MM.1S (cell line): ENCODE data around the gene DTX3.

Experiments used
- DNase-seq: peaks from one replicate; pipeline ENCODE4 v3.0.0-alpha.2; 2015
- H2AFZ ChIP-seq: fragments of 300-600 bp; sonication (generic); 2 replicates; pipeline ENCODE4 v1.6.0; 2016; ENCODE audit warnings: antibody characterized with exemption, low read length
- H3F3A ChIP-seq: fragments of 300-600 bp; sonication (generic); 2 replicates; pipeline ENCODE4 v1.6.1; 2016; ENCODE audit warnings: mild to moderate bottlenecking, antibody characterized with exemption, low read length, moderate library complexity, mixed read lengths; ENCODE audit not compliant: insufficient read depth
- H3K27ac ChIP-seq: fragments of 300-600 bp; sonication (generic); 2 replicates; pipeline ENCODE4 v1.5.1; 2016; ENCODE audit warnings: mild to moderate bottlenecking, low read length
- H3K27me3 ChIP-seq: fragments of 300-600 bp; sonication (generic); replicated peaks from 2 replicates; pipeline ENCODE4 v1.6.0; 2016; ENCODE audit warnings: low read length; ENCODE audit not compliant: insufficient read depth
- H3K36me3 ChIP-seq: fragments of 300-600 bp; sonication (generic); replicated peaks from 2 replicates; pipeline ENCODE4 v1.6.1; 2016; ENCODE audit warnings: mild to moderate bottlenecking, low read length, mixed read lengths; ENCODE audit not compliant: insufficient read depth
- H3K4me1 ChIP-seq: fragments of 300-600 bp; sonication (generic); 2 replicates; pipeline ENCODE4 v1.6.1; 2016; ENCODE audit warnings: low read length, mixed read lengths
- H3K4me2 ChIP-seq: fragments of 300-600 bp; sonication (generic); 2 replicates; pipeline ENCODE4 v1.6.0; 2016; ENCODE audit warnings: low read depth, low read length
- H3K4me3 ChIP-seq: fragments of 300-600 bp; sonication (generic); 2 replicates; pipeline ENCODE4 v1.5.1; 2016; ENCODE audit warnings: low read length, mixed read lengths
- H3K79me2 ChIP-seq: fragments of 300-600 bp; sonication (generic); 2 replicates; pipeline ENCODE4 v1.6.1; 2016; ENCODE audit warnings: mixed run types, low read length, mixed read lengths
- H3K9ac ChIP-seq: fragments of 300-600 bp; sonication (generic); 2 replicates; pipeline ENCODE4 v1.6.1; 2016; ENCODE audit warnings: low read length, mixed read lengths
- H3K9me2 ChIP-seq: fragments of 300-600 bp; sonication (generic); replicated peaks from 2 replicates; pipeline ENCODE4 v1.6.1; 2016; ENCODE audit warnings: mild to moderate bottlenecking, low read length, mixed read lengths; ENCODE audit not compliant: insufficient read depth
- H3K9me3 ChIP-seq: fragments of 300-600 bp; sonication (generic); replicated peaks from 2 replicates; pipeline ENCODE4 v1.6.1; 2016; ENCODE audit warnings: mild to moderate bottlenecking, low read length, mixed read lengths; ENCODE audit not compliant: insufficient read depth
- H4K20me1 ChIP-seq: fragments of 300-600 bp; sonication (generic); 2 replicates; pipeline ENCODE4 v1.6.1; 2016; ENCODE audit warnings: mild to moderate bottlenecking, low read length, moderate library complexity, mixed read lengths; ENCODE audit not compliant: insufficient read depth
- CTCF ChIP-seq: fragments of 300-600 bp; sonication (generic); IDR thresholded peaks from 2 replicates; pipeline ENCODE4 v1.5.1; 2016; ENCODE audit warnings: antibody characterized with exemption, low read length, mixed read lengths
- EZH2 ChIP-seq: fragments of 300-600 bp; sonication (generic); optimal IDR thresholded peaks from 2 replicates; pipeline ENCODE3; 2017; ENCODE audit warnings: low read depth, mild to moderate bottlenecking, antibody characterized with exemption, low read length, mixed read lengths
- EZH2phosphoT487 ChIP-seq: fragments of 300-600 bp; sonication (generic); IDR thresholded peaks from 2 replicates; pipeline ENCODE4 v1.6.1; 2018; ENCODE audit warnings: antibody characterized with exemption, low read length

Gene DTX3

GRCh38 chr12:57576613-57577160 lies 27.9 kb upstream of the DTX3 start:
- Histone ChIP-seq H3K27ac (no peak overlapping the region), H3K9me3 (no peaks in the 10 kb centered on the region), H3K9ac (no peak overlapping the region), H3K36me3 (no peaks in the 10 kb centered on the region), H3K9me2 (no peaks in the 10 kb centered on the region), H3K4me2 (no peak overlapping the region), H3K4me3 (no peak overlapping the region), H4K20me1 (no peaks in the 10 kb centered on the region), H3F3A (no peaks in the 10 kb centered on the region), H3K4me1 (no peaks in the 10 kb centered on the region), H2AFZ (0 out of 2 replicates have a peak overlapping the region, but pooled peaks have one; percentile 19), H3K27me3 (0 out of 2 replicates have a peak, but pooled peaks cover 2% of the 10 kb centered on the region), H3K79me2 (no peaks in the 10 kb centered on the region)
- no peak for TF ChIP-seq CTCF
- TF ChIP-seq EZH2: no peak
- TF ChIP-seq EZH2phosphoT487: no peak
- no peak for DNase-seq

GRCh38 chr12:57577981-57578758 lies 26.5 kb upstream of the DTX3 start:
- no peak for DNase-seq
- Histone ChIP-seq H4K20me1 (no peaks in the 10 kb centered on the region), H3K9ac (no peak overlapping the region), H3K4me2 (no peak overlapping the region), H2AFZ (no peak overlapping the region), H3K27ac (no peak overlapping the region), H3K9me3 (no peaks in the 10 kb centered on the region), H3F3A (no peaks in the 10 kb centered on the region), H3K4me3 (no peak overlapping the region), H3K4me1 (no peaks in the 10 kb centered on the region), H3K79me2 (no peaks in the 10 kb centered on the region), H3K27me3 (peaks cover 11% of the 10 kb centered on the region; the same call in 1 of the 2 replicates), H3K36me3 (no peaks in the 10 kb centered on the region), H3K9me2 (no peaks in the 10 kb centered on the region)
- TF ChIP-seq EZH2 (no peak), CTCF (no peak)

GRCh38 chr12:57579011-57579410 lies 25.6 kb upstream of the DTX3 start:
- H3K4me2 ChIP-seq: no peak overlapping the region
- no peak for DNase-seq
- no peaks in the 10 kb centered on the region for H3K79me2 ChIP-seq
- peaks cover 11% of the 10 kb centered on the region; the same call in 1 of the 2 replicates for H3K27me3 ChIP-seq
- no peaks in the 10 kb centered on the region for H3K4me1 ChIP-seq
- no peaks in the 10 kb centered on the region for H3K9me3 ChIP-seq
- no peak overlapping the region for H3K9ac ChIP-seq
- H3K4me3 ChIP-seq: no peak overlapping the region
- H3K27ac ChIP-seq: no peak overlapping the region
- TF ChIP-seq CTCF (no peak), EZH2 (no peak), EZH2phosphoT487 (no peak)
- no peaks in the 10 kb centered on the region for H4K20me1 ChIP-seq
- no peaks in the 10 kb centered on the region for H3K36me3 ChIP-seq
- no peaks in the 10 kb centered on the region for H3K9me2 ChIP-seq
- no peak overlapping the region for H2AFZ ChIP-seq
- H3F3A ChIP-seq: no peaks in the 10 kb centered on the region
